ENCODE data around the gene KRT28. TPM values are rescaled to one million over a fixed set of nuclear protein-coding genes. Genes with fewer than 3 reads are reported as not detected.

KRT28 gene
- total RNA-seq, 6 donors from 2014 or later: not detected

DNA sequence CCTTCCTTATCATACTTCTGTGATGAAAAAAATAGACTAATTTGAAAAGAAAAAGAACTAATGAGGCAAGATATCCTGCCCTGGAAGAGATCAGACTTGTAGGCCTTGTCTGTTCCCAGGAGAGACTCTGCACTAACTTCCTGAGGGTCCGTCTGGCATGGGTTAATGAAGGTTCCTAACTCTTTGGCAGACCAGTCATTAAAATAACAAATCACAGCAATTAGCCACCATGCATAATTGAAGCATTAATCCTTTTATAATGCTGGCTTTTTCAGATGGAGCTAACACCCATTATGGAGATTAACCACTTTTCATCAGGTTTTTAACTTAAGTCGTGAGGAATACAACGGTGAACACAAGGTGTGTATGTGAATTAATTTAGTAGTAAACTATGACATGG lies 33.1 kb upstream of the KRT28 start:
- peaks cover 0 to 11% (median 3%) of the 10 kb centered on the region in 4 donors for H3K36me3 ChIP-seq
- TF ChIP-seq EP300 (IDR thresholded peaks at IDR 0.05) (no peak), POLR2AphosphoS5 (IDR thresholded peaks at IDR 0.05) (no peak), POLR2A (IDR thresholded peaks at IDR 0.05) (no peak)
- TF ChIP-seq, protein P1, sequence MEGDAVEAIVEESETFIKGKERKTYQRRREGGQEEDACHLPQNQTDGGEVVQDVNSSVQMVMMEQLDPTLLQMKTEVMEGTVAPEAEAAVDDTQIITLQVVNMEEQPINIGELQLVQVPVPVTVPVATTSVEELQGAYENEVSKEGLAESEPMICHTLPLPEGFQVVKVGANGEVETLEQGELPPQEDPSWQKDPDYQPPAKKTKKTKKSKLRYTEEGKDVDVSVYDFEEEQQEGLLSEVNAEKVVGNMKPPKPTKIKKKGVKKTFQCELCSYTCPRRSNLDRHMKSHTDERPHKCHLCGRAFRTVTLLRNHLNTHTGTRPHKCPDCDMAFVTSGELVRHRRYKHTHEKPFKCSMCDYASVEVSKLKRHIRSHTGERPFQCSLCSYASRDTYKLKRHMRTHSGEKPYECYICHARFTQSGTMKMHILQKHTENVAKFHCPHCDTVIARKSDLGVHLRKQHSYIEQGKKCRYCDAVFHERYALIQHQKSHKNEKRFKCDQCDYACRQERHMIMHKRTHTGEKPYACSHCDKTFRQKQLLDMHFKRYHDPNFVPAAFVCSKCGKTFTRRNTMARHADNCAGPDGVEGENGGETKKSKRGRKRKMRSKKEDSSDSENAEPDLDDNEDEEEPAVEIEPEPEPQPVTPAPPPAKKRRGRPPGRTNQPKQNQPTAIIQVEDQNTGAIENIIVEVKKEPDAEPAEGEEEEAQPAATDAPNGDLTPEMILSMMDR (IDR thresholded peaks at IDR 0.05): no peak
- DNase-seq: no peak
- H3K27me3 ChIP-seq: no peaks in the 10 kb centered on the region
- WGBS, 2 donors: 89 to 91% methylated on average over 3 of the region's 3 CpGs
- ATAC-seq (ENCODE audit: low FRiP score in 2 of 2): no peak
- no peak overlapping the region for H3K27ac ChIP-seq
- no peaks in the 10 kb centered on the region for H3K9me3 ChIP-seq
- no peak overlapping the region for H3K4me3 ChIP-seq
- H3K4me1 ChIP-seq: no peaks in the 10 kb centered on the region

DNA sequence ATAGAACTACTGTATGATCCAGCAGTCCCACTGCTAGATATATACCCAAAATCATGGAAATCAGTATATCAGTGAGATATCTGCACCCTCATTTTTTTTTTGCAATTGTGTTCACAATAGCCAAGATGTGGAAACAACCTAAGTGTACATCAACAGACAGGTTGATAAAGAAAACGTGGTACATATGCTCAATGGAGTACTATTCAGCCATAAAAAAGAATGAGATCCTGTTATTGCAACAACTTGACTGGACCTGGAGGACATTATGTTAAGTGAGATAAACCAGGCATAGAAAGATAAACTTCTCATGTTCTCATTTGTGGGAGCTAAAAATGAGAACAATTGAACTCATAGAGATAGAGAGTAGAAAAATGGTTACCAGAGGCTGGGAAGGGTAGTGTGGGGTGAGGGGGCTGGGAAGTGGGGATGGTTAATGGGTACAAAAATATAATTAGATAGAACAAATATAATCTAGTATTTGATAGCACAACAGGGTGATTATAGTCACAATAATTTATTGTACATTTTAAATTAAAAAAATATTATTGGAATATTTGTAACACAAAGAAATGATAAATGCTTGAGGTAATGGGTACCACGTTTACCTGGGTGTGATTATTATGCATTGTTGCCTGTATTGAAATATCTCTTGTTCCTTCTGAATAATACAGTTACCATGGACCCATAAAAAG lies 30.5 kb upstream of the KRT28 start:
- TF ChIP-seq, protein P1 (IDR thresholded peaks at IDR 0.05): no peak
- no peak for TF ChIP-seq POLR2A (IDR thresholded peaks at IDR 0.05)
- TF ChIP-seq EP300 (IDR thresholded peaks at IDR 0.05): no peak
- TF ChIP-seq POLR2AphosphoS5 (IDR thresholded peaks at IDR 0.05): no peak
- H3K9me3 ChIP-seq: no peaks in the 10 kb centered on the region
- WGBS, 2 donors: 84 to 87% methylated on average over 2 of the region's 2 CpGs
- no peak overlapping the region for H3K27ac ChIP-seq
- no peaks in the 10 kb centered on the region for H3K4me1 ChIP-seq
- ATAC-seq (ENCODE audit: low FRiP score in 2 of 2): no peak
- H3K36me3 ChIP-seq: peaks cover 0 to 11% (median 3%) of the 10 kb centered on the region in 4 donors
- DNase-seq: no peak
- H3K27me3 ChIP-seq: no peaks in the 10 kb centered on the region
- no peak overlapping the region for H3K4me3 ChIP-seq

DNA sequence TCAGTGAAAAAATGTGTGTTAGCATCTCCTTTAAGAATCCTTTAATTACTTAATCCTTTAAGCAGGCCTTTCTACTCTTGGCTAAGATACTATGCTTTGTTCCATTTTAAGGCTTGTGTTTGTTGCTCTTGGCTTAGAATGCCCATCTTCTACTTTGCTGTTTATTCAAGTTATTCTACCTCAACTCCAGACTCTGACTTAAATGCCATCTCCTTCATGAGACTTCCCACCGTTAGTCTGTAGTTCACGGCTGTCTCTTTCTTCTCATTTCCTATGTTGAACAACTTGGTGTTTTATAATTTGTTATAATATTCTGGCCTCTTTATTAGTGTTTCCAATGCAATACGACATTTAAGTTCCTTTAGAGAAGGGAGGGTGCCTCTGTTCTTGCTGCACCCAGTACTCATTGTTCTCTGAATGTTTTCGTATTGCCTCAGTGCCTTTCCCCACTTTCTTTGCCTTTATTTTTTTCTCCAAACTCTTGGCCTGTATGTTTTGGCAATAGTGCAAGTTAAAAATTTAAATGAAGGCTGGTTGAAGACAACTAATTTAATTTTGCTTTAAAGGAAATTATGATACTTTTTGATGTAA lies 28.8 kb upstream of the KRT28 start:
- WGBS, 2 donors: 82 to 87% methylated on average over 4 of the region's 4 CpGs
- ATAC-seq (ENCODE audit: low FRiP score in 2 of 2) (no peak), DNase-seq (no peak)
- no peaks in the 10 kb centered on the region for H3K9me3 ChIP-seq
- no peak overlapping the region for H3K27ac ChIP-seq
- no peaks in the 10 kb centered on the region for H3K36me3 ChIP-seq
- H3K4me3 ChIP-seq: no peak overlapping the region
- TF ChIP-seq EP300 (IDR thresholded peaks at IDR 0.05) (no peak), POLR2AphosphoS5 (IDR thresholded peaks at IDR 0.05) (no peak), POLR2A (IDR thresholded peaks at IDR 0.05) (no peak)
- TF ChIP-seq, protein P1 (IDR thresholded peaks at IDR 0.05): no peak
- H3K27me3 ChIP-seq: no peaks in the 10 kb centered on the region
- no peaks in the 10 kb centered on the region for H3K4me1 ChIP-seq

DNA sequence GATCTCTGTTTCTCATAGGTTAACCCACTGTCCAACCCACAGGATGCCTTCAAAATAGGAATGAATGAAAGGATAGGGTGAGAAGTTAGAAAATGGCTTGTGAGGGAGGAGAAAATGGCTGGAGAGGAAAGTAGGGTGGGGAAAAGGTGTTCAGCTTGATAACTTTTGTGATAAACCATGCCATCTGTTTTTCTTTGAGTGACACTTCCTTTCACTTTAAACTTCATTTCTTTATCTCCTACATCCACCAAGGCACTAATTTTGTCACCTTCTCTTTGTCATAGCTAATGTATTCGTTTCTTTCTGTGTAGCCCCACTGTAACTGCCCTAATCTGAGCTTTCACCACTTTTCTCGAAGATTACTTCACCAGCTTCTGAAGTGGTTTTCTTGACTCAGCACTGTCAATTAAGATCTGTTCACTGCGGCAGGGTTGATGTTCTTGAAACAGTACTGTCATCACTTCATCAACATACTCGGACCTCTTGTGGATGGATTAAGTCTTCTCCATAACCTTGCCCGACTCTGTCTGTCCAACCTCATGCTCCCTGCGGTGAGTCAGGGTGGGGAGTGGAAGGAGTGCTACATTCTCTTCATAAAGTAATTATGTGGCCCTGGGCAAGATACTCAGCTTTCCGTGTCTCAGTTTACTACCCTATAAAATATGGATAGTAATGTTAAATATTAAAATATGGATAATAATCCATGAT lies 28.1 kb upstream of the KRT28 start:
- Histone ChIP-seq H3K9me3 (no peaks in the 10 kb centered on the region), H3K4me3 (no peak overlapping the region), H3K4me1 (no peaks in the 10 kb centered on the region), H3K36me3 (no peaks in the 10 kb centered on the region), H3K27me3 (no peaks in the 10 kb centered on the region), H3K27ac (no peak overlapping the region)
- no peak for TF ChIP-seq POLR2AphosphoS5 (IDR thresholded peaks at IDR 0.05)
- TF ChIP-seq EP300 (IDR thresholded peaks at IDR 0.05): no peak
- TF ChIP-seq POLR2A (IDR thresholded peaks at IDR 0.05): no peak
- TF ChIP-seq, protein P1 (IDR thresholded peaks at IDR 0.05): no peak
- DNase-seq (no peak), ATAC-seq (ENCODE audit: low FRiP score in 2 of 2) (no peak)
- 73 to 76% methylated on average over 7 of the region's 7 CpGs for WGBS, 2 donors
